NOMO-1 treated with DMSO at 0.1 percent for 48 hours (cell line): ENCODE data around the gene TULP3.

Experiments used
- DNase-seq: peaks from one replicate; lab custom pipeline; 2025; ENCODE audit not compliant: unreplicated experiment; lab: John Stamatoyannopoulos, UW

The TULP3 gene

DNA sequence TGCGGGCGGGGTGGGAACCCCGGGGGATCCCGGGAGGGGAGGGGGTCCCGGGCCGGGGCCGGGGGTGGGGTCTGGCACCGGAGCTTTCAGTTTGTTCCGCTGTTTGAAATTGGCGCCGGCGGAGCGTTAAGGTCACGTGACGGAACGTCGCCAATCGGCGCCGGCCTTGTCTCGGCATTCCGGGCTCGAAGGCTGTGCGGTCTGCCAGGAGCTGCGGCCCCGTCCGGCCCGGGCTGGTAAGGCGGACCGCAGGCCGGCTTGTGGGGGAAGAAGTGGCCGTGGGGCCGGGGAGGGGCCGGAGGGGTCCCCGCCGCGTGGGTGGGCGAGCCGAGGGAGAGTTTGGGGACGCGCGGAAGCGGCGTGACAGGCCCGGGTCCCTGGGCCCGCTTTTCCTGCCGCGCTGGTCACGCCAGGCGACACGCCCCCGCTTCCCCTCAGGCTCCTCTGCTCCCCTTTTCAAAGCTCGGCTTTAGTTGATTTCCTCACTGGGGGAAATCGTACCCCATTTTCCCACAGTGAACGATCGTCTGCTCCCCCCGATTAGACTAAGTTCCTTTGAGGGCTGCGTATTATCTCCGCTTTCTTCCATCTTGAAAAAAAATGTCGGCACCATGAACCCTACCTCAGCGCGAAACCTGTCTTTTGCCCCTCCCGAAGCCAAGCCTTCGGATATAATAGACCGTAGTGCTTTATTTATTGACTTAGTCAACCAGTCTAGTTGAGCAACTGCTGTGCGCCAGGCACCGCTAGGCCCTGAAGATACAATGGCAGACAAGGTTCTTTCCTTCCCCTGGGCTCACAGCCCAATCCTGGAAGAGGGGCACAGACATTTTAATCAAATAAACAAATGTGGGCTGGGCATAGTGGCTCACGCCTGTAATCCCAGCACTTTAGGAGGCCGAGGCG lies 13.4 kb upstream of the TULP3 start, which contains the start of the genes FOXM1 and RHNO1:
FOXM1 (minus strand) TSS at position 128 of the 906 bp plus-strand sequence. CDS start 2,696 bp downstream, outside the sequence.
RHNO1 (plus strand) TSS at position 177 of the 906 bp plus-strand sequence. CDS start 8,144 bp downstream, outside the sequence.
- DNase-seq, result peak; percentile 76

DNA sequence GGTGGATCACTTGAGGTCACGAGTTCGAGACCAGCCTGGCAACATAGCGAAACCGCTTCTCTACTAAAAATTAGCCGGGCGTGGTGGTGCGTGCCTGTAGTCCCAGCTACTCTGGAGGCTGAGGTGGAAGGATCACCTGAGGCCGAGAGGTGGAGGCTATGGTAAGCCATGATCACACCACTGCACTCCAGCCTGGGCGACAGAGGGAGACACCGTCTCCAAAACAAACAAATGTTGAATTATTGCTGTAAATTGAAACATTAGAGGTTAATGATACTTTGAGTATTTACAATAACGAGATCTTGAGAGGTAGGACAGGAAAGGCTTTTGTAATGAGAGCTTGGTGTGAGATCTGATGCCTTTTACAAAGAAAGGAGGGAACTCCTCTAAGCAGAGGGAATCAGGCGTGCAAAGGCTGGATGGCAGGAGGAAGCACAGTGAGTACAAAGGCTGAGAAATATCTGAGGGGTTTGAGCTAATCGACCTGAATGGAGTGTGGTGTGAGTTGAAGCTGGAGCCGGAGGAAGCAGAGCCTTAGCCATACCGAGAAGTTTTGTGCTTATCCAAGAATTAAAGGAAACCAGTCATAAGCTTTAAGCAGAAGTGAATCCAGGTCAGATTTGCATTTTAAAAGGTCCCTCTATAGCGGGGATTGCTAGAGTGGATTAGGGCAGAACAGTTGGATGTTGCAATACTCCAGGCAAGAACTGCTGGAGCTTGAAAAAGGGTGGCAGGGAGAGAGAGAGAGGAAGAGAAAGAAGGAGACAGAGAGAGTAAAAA lies 12.5 kb upstream of the TULP3 start:
- DNase-seq, result peak; percentile 96

DNA sequence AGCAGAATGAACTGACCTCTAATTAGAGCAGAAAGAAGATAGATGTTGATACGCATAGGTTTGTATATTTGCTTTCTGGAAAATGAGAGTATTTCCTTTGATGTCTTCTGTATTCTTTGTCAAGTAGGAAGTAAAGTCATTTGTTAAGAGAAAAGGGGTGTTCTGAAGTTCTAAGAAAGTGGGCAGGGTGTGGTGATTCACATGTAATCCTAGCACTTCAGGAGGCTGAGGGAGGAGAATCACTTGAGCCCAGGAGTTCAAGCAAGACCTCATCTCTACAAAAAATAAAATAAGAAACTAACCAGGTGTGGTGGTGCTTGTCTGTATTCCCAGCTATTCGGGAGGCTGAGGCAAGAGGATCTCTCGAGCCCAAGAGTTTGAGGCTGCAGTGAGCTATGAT lies 10.8 kb upstream of the TULP3 start:
- no peak for DNase-seq

DNA sequence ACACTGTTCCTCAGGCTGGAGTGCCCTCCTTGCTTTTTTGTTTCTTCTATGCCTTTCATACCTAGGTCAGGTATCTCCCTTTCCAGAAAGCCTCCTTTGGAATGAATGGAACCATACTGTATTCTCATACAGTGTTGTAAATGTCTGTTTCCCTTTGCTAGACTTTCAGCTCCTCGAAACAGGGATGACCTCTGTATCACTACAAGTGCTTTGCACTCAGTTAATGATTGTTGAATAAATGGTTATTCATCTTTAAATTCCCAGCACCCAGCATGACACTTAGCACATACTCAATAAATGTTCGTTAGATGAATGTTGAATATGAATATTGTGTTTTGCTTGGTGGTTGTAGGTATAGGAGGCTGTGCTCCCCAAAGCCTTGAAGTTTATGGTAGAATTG lies 5.9 kb upstream of the TULP3 start:
- DNase-seq, result no peak

DNA sequence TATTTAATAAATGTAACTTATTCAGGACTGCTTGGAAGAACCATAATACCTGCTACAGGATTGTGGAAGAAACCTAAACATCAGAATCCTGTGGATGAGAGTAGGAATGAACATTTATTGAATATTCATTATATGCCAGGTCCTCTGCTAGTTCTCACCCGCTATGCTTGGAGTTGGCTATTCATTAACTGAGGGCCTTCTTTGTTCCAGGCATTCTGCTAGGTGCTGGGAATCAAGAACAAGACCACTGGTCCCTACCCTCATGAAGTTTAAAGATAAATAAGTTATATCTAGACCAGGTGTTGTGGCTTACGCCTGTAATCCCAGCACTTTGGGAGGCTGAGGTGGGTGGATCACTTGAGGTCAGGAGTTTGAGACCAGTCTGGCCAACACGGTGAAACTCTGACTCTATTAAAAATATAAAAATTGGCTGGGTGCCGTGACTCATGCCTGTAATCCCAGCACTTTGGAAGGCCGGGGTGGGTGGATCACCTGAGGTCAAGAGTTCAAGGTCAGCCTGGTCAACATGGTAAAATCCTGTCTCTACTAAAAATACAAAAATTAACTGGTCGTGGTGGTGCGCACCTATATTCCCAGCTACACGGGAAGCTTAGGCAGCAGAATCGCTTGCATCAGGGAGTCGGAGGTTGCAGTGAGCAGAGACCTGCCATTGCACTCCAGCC lies 3.8 kb upstream of the TULP3 start:
- no peak for DNase-seq

DNA sequence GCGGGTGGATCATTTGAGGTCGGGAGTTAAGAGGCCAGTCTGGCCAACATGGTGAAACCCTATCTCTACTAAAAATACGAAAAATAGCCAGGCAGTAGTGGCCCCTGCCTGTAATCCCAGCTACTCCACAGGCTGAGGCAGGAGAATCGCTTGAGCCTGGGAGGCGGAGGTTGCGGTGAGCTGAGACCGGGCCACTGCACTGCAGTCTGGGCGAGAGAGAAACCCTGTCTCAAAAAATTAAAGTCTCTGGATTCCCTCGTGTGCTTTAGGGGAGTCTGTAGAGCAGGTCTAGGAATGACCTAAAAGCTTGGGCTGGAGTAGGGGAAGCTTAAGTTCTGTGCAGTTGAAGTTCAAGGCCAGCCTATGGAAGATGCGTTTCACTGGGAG lies 697 bp upstream of the TULP3 start:
- DNase-seq, result no peak

DNA sequence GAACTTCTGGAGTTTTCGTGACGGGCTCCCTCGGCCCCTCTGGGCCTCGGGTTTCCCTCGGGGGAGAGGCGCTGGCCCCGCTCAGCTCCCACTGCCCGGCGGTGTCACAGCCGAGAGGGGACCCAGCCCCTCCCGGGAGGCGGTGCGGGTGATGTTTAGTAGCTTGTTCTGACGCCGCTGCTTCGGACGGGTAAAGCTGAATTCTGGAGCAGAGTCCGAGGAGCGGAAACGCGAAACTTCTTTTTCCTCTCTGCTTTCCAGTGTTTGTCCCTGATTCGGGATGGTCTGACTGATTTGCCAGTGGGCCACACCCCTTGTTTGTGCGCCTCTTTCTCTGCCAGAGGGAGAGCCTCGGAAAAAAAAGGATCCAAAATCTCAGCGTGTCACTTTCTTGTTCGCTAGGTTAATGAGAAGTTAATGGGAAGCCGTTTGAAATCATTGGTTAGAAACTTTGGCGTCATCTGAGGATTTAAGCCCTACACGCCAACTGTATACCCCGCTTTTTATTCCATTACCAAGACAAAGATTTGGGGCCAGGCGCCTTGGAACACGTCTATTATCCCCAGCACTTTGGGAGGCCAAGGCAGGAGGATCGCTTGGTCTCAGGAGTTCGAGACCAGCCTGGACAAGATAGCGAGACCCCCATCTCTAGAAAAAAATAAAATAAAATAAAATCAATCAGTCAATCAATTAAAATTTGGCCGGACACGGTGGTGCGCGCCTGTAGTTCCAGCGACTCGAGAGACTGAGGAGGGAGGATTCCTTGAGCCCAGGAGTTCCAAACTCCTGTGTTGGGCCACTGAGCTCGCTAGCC lies 756 bp downstream of the TULP3 start:
- no peak for DNase-seq

DNA sequence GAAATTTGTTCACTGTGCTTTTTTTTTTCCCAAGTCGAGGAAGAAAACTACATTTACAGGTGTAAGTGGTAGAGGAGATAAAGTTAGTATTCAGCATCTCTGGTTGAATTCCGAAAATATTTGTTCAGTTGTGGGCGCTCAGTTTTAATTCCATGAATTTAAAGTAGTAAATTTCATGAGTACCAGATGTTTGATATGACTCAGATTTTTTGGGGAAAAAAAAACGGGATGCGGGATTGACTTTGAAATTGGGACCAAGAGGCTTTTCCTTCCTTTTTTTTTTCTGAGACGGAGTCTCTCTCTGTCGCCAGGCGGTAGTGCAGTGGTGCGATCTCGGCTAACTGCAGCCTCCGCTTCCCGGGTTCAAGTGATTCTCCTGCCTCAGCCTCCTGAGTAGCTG lies 1.6 kb downstream of the TULP3 start:
- DNase-seq, result no peak

DNA sequence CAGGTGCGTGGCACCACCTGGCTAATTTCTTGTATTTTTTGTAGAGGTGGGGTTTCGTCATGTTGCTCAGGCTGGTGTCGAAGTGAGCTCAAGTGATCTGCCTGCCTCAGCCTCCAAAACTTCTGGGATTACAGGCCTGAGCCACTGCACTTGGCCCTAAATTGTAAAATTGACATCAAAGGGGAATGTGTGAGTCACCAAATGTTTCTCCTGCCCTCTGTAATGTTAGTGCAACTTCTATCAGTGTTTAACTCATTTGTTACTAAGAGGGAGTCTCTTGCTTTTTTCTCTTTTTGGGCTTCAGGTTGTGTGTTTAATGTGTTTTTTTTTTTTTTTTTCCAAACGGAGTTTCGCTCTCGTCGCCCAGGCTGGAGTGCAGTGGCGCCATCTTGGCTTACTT lies 2.3 kb downstream of the TULP3 start:
- no peak for DNase-seq

DNA sequence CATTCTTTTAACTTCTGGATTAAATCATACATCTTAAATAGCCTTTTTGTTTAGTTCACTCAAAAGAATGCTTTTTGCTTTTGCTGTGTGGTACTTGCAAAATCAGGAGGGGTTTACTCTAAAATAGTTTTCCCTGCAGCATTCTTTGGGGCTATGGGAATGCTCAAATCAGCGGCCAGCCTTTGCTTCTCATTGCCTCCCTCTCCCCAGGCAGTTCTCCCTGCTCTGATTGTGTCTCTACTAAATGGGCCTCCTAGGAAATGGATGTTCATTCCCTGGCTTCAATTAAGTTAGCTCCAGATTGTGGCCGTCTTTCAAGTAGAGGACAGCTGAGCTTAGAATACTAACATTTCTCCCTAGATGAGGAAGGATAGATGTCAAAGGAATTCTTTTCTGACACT lies 4.4 kb downstream of the TULP3 start:
- no peak for DNase-seq

DNA sequence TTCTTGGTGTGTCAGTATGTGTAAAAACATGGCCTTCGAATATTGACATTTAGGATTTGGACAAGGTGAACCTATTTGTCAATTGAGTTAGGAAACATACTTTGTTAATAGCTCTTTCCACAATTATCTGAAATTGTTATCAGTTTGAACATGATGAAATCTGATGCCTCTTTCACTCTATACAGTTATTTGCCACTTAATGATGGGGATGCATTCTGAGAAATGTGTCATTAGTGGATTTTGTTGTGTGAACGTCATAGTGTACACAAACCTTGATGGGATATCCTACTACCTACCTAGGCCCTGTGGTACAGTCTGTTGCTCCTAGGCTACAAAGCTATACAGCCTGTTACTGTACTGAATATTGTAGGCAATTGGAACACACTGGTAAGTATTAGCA lies 4.8 kb downstream of the TULP3 start:
- no peak for DNase-seq

DNA sequence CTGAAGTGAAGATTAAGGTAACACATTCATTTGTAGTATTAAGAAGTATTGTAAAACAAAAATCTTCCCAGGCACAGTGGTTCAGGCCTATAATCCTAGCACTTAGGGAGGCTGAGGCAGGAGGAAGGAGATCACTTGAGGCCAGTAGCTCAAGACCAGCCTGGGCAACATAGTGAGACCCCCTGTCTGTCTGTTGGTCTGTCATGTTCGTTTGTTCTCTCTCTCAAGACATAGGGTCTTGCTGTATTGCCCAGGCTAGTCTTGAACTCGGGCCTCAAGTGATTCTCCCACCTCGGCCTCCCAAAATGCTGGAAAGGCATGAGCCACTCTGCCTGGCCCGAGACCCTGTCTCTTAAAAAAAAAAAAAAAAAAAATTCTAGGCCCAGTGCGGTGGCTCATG lies 6.7 kb downstream of the TULP3 start:
- DNase-seq, result no peak

DNA sequence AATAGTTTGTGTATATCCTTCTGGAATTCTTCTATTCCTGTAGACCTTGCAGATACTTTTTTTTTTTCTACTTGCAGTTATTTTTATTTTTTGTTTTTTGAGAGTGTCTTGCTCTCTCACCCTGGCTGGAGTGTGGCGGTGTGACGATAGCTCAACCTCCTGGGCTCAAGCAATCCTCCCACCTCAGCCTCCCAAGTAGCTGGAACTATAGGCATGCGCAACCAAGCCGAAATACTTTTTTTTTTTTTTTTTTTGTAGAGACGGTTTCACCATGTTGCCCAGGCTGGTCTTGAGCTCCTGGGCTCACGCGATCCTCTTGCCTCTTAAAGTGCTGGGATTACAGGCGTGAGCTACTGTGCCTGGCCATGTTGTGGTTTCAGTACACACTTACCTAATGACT lies 10.0 kb downstream of the TULP3 start:
- no peak for DNase-seq

DNA sequence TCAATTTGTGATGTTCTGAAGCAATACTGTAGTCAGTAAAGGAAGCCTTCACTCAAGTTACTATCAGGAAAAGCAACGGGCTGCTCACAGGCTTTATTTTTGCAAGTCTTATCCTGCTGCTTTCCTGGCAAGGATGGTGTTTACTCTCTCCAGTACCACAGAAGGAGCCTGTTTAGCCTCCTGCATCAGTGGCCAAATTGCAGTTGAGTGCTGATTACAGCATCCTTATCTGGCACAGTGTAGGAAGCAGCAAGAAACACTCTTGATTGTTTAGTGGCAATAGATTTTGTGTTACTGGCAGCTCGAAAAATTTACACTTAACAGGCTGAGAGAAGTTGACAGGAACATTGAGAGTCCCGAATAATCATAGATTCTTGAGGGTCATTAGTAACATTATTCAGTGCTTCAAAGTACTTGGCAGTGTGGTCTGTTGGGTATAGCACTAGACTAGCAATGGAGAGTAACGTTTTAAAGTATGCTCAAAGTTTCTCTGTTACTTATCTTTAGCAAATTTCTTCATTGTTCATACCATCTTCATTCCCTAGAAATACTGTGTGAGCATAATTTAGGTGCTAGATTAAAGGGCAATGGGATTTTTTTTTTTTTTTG lies 11.7 kb downstream of the TULP3 start:
- DNase-seq, result no peak

DNA sequence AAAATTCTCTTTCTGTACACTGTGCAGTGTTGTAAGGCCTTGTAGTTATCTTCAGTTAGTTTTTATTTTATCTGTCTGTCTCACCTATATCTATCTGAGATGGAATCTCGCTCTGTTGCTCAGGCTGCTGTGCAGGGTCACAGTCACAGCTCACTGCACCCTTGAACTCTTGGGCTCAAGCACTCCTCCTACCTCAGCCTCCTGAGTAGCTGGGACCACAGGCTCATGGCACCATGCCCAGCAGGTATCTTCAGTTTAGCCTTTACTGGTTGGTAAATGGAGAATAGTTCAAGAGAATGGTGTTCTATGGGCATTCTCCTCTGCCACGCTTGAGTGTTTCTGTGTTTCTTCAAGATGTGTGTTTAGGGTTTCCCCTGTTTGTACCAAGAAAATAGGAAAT lies 13.6 kb downstream of the TULP3 start:
- no peak for DNase-seq

DNA sequence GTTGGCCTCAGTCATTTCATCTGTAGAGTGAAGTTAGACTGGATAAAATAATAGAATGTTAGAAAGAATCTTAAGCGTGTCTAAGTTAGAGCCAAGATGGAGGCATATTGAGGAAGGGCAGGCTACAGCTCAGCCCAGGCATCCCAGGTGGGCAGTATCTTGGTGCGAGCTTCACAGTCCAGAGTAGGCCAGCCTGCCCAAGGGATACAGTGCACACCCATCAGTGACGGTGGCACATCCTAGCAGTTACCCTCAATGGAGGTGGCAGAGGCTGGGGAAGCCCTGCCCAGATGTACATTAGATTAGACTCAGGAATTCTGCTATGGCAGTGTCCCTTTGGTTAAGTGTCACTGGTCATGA lies 21.5 kb downstream of the TULP3 start:
- DNase-seq, result no peak

DNA sequence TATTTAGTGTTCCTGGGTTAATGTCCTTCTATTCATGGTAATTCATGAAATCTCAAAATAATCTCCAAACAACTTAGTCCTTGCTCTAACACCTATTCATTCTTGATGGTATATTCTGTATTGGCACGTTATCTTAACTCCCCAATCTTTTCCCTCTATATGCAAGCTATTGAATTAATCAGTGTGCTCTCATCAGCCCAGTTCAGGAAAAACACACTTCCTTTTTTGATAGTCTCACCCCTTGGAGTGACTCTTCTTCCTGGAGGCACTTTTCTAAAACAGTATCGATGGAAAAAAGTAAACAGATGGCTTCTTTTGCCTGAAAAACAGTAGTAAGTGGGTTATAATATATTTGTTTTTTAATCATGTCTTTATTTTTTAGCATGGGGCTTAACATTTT lies 28.6 kb downstream of the TULP3 start:
- no peak for DNase-seq

DNA sequence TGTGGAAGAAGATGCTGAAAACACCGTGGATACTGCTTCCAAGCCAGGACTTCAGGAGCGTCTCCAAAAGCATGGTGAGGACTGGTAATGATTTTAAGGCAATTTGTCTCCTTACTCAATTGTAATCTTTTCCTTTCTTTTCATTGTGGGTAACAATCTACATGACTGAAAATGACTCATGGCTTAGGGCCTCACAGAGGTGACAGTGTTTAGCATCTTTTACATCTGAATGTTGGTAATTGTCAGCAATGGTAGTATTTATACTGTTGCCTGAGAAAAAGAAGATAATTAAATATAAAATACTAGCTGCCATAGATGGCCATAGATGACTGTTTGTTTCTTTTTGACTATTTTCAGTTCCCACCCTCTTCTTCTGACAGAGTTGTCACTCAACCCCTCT lies 31.6 kb downstream of the TULP3 start:
- no peak for DNase-seq

DNA sequence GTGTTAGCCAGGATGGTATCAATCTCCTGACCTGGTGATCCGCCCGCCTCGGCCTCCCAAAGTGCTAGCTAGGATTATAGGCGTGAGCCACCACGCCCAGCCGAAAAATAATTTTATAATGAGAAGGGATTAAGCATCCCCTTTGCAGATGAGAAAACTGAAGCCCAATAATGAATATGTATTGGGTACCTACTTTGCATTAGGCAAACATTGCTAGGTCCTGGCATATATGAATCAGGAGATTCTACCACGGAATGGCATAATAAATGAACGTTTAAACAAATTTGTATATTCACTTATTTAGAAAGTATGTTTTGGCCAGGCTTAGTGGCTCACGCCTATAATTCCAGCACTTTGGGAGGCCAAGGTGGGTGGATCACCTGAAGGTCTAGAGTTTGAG lies 32.4 kb downstream of the TULP3 start:
- DNase-seq, result no peak

DNA sequence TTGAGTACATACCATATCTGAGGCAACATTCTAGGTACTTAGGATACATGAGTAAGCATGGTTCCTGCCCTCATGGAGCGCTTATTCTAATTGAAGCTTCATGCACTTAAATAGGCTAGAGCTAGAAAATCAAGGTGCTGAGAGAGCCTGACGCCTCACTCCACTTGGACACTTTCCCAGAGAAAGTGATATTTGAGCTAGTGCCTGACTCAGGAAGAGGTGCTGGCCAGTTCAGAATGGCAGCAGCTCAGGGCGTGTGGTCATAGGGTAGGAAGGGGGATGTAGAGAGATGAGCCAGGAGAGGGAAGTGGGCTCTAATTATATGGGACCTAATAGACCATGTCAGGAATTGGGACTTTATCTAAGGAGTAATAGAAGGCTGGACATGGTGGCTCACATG lies 33.3 kb downstream of the TULP3 start:
- no peak for DNase-seq
